PFSK-1 (cell line): Measurements from ENCODE around the gene CAMTA1.

ENCODE experiments used
- FOXP2 ChIP-seq: optimal IDR thresholded peaks from 2 replicates; pipeline ENCODE3; 2011; ENCODE audit warnings: borderline replicate concordance, control low read depth, inconsistent platforms; ENCODE audit not compliant: insufficient read depth; ENCODE audit errors: extremely low read length, extremely low read depth
- POLR2AphosphoS5 ChIP-seq: IDR thresholded peaks from 2 replicates; pipeline ENCODE4 v1.6.1; 2012; ENCODE audit warnings: low read depth, mild to moderate bottlenecking, control low read depth, low read length, moderate library complexity
- SIN3A ChIP-seq: IDR thresholded peaks from 2 replicates; pipeline ENCODE4 v1.6.1; 2012; ENCODE audit warnings: mild to moderate bottlenecking, low read length, moderate library complexity, borderline replicate concordance; ENCODE audit not compliant: insufficient read depth
- TAF1 ChIP-seq: IDR thresholded peaks from 2 replicates; pipeline ENCODE4 v1.6.1; 2012; ENCODE audit warnings: low read length, control low read depth, borderline replicate concordance; ENCODE audit not compliant: insufficient read depth
- TF ChIP-seq, protein P1 (sequence below), 2 experiments: IDR thresholded peaks; 2 replicates each; pipeline versions ENCODE4 v1.6.1 to v1.8.0; 2011 to 2012; ENCODE audit warnings: low read depth in 2 of 2, low read length in 2 of 2, control low read depth in 1 of 2, inconsistent platforms in 1 of 2, mild to moderate bottlenecking in 1 of 2, moderate library complexity in 1 of 2; ENCODE audit not compliant: insufficient read depth in 1 of 2

Gene CAMTA1

GRCh38 chr1:6788946-6789345, 3.7 kb downstream of the CAMTA1 start:
- no peak for TF ChIP-seq TAF1

- TF ChIP-seq POLR2AphosphoS5 (no peak), FOXP2 (no peak), SIN3A (no peak), TAF1 (no peak)
- TF ChIP-seq, protein P1, sequence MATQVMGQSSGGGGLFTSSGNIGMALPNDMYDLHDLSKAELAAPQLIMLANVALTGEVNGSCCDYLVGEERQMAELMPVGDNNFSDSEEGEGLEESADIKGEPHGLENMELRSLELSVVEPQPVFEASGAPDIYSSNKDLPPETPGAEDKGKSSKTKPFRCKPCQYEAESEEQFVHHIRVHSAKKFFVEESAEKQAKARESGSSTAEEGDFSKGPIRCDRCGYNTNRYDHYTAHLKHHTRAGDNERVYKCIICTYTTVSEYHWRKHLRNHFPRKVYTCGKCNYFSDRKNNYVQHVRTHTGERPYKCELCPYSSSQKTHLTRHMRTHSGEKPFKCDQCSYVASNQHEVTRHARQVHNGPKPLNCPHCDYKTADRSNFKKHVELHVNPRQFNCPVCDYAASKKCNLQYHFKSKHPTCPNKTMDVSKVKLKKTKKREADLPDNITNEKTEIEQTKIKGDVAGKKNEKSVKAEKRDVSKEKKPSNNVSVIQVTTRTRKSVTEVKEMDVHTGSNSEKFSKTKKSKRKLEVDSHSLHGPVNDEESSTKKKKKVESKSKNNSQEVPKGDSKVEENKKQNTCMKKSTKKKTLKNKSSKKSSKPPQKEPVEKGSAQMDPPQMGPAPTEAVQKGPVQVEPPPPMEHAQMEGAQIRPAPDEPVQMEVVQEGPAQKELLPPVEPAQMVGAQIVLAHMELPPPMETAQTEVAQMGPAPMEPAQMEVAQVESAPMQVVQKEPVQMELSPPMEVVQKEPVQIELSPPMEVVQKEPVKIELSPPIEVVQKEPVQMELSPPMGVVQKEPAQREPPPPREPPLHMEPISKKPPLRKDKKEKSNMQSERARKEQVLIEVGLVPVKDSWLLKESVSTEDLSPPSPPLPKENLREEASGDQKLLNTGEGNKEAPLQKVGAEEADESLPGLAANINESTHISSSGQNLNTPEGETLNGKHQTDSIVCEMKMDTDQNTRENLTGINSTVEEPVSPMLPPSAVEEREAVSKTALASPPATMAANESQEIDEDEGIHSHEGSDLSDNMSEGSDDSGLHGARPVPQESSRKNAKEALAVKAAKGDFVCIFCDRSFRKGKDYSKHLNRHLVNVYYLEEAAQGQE (IDR thresholded peaks at IDR 0.05; ENCODE audit: insufficient read depth in 1 of 2, low read depth in 2 of 2, low read length in 2 of 2) = no peak
Observed at GRCh38 chr1:6790146-6790545, 4.9 kb downstream of the CAMTA1 start.

GRCh38 chr1:6794164-6794563, 8.9 kb downstream of the CAMTA1 start:
- TF ChIP-seq, protein P1 (IDR thresholded peaks at IDR 0.05; ENCODE audit: insufficient read depth in 1 of 2, low read depth in 2 of 2, low read length in 2 of 2) = no peak
- TF ChIP-seq SIN3A = no peak
- no peak for TF ChIP-seq POLR2AphosphoS5
- no peak for TF ChIP-seq FOXP2
- no peak for TF ChIP-seq TAF1

DNA sequence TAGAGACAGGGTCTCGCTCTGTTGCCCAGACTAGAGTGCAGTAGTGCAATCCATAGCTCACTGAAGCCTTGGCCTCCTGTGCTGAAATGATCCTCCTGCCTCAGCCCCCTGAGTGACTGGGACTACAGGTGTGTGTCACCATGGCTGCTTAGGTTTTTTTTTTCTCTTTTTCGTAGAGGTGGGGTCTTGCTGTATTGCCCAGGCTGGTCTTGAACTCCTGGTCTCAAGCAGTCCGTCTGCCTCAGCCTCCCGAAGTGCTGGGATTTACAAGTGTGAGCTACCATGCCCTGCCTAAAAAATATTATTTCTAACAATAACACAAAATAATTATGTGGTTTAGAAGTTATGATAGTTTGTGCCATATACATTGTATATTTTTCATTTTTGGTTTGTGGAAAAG, 9.9 kb downstream of the CAMTA1 start:
- TF ChIP-seq POLR2AphosphoS5 = no peak
- TF ChIP-seq, protein P1 (IDR thresholded peaks at IDR 0.05; ENCODE audit: insufficient read depth in 1 of 2, low read depth in 2 of 2, low read length in 2 of 2) = no peak
- TF ChIP-seq TAF1 = no peak
- no peak for TF ChIP-seq FOXP2
- no peak for TF ChIP-seq SIN3A

DNA sequence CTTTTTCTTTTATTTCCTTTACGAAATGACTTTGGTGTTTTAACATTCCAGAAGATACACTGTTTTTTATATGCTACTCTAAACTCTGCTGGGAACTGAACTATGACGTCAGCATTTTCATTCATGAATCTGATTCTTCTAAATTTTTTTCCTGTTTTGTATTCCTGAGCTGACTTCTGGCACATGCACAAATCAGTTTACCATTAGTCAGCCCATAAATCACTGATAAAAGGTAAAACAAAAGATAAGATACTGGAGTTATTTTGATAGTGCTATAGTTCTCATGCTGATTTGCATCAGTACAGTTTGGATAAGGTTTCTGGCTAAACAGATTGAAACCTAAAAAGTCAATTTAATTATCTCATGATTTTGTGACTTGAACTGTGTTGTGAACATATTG, 10.4 kb downstream of the CAMTA1 start:
- TF ChIP-seq TAF1 = no peak
- TF ChIP-seq POLR2AphosphoS5 = no peak
- TF ChIP-seq, protein P1 (IDR thresholded peaks at IDR 0.05; ENCODE audit: insufficient read depth in 1 of 2, low read depth in 2 of 2, low read length in 2 of 2) = no peak
- no peak for TF ChIP-seq FOXP2
- no peak for TF ChIP-seq SIN3A

- TF ChIP-seq, protein P1 (IDR thresholded peaks at IDR 0.05; ENCODE audit: insufficient read depth in 1 of 2, low read depth in 2 of 2, low read length in 2 of 2) = no peak
- no peak for TF ChIP-seq FOXP2
- no peak for TF ChIP-seq TAF1
- no peak for TF ChIP-seq SIN3A
Observed at GRCh38 chr1:6796095-6796494, 10.8 kb downstream of the CAMTA1 start.
